GM12875 (cell line): ENCODE data around the gene QSER1.

Experiments used
- H3K4me3 ChIP-seq: one replicate; pipeline ENCODE4 v1.5.1; 2011; ENCODE audit warnings: low read depth, low read length, control low read depth
- TF ChIP-seq, protein P1 (sequence below): IDR thresholded peaks from 2 replicates; pipeline ENCODE4 v1.5.1; 2011; ENCODE audit warnings: low read depth, mild to moderate bottlenecking, control low read depth, inconsistent platforms, low read length, moderate library complexity, borderline replicate concordance; ENCODE audit not compliant: insufficient read depth

Gene QSER1

DNA sequence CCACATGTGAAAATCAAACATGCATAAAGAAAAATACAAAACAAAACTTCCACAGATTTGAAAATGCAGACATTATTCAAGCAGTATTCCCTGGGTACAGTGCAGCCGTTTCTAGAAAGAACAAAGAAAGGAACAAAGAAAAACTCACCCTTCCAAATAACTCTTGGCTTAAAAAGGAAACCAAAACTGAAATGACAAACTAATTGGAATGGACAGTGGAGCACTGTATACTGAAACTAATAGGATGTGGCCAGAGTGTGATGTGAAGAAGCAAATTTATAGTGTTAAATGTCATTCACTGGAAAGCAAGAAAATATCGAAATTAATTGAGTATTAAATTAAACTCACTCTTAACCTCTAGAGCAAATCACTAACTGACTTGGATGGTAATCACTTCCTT lies 55.4 kb downstream of the QSER1 start:
- no peak overlapping the region for H3K4me3 ChIP-seq
- TF ChIP-seq, protein P1, sequence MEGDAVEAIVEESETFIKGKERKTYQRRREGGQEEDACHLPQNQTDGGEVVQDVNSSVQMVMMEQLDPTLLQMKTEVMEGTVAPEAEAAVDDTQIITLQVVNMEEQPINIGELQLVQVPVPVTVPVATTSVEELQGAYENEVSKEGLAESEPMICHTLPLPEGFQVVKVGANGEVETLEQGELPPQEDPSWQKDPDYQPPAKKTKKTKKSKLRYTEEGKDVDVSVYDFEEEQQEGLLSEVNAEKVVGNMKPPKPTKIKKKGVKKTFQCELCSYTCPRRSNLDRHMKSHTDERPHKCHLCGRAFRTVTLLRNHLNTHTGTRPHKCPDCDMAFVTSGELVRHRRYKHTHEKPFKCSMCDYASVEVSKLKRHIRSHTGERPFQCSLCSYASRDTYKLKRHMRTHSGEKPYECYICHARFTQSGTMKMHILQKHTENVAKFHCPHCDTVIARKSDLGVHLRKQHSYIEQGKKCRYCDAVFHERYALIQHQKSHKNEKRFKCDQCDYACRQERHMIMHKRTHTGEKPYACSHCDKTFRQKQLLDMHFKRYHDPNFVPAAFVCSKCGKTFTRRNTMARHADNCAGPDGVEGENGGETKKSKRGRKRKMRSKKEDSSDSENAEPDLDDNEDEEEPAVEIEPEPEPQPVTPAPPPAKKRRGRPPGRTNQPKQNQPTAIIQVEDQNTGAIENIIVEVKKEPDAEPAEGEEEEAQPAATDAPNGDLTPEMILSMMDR: no peak

DNA sequence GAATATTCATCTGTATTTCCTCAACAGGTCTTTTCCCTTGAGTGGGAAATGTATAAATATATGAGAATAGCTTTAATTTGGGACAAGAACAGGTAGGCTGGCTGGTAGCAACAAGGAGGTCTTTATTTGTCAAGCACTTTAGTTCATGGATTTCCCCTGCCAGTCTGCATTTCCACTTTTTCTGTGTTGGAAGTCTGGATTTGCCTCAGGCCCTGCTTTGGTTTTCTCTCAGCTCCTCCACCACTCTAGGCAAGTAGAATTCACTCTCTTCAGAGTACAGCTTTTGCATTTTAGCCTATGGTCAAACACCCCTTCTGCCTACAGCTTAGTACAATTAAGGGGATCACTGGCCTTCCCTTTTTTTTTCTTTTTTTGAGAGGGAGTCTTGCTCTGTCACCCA lies 57.1 kb downstream of the QSER1 start:
- no peak overlapping the region for H3K4me3 ChIP-seq
- TF ChIP-seq, protein P1: no peak

DNA sequence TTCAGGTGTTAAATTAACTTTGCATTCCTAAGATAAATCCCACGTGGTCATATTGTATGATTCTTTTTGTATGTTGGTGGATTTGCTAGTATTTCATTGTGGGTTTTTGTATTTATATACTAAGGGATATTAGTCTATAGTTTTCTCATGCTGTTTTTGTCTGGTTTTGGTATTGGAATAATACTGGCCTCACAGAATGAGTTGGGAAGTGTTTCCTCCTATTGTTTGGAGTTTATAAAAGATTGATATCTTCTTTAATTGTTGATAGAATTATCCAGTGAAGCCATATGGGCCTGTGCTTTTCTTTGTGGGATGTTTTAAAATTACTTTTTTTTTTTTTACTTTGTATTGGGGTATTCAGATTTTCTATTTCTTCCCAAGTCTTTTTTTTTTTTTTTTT lies 59.8 kb downstream of the QSER1 start:
- no peak overlapping the region for H3K4me3 ChIP-seq
- TF ChIP-seq, protein P1: no peak

DNA sequence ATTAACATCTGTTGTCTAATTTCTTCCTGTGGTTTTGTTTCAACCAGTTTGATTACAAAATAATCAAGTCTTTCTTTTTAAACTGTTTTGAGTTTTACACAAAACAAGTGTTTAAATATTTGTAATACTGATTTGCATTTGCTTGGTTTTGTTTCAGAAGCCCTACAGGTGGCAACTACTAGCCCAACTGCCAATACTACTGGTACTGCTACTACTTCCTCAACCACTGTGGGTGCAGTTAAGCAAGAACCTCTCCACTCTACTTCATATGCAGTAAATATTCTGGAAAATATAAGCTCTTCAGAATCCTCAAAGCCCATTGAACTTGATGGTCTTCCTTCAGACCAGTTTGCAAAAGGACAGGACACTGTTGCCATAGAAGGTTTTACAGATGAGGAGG lies 61.1 kb downstream of the QSER1 start:
- TF ChIP-seq, protein P1: no peak
- no peak overlapping the region for H3K4me3 ChIP-seq

DNA sequence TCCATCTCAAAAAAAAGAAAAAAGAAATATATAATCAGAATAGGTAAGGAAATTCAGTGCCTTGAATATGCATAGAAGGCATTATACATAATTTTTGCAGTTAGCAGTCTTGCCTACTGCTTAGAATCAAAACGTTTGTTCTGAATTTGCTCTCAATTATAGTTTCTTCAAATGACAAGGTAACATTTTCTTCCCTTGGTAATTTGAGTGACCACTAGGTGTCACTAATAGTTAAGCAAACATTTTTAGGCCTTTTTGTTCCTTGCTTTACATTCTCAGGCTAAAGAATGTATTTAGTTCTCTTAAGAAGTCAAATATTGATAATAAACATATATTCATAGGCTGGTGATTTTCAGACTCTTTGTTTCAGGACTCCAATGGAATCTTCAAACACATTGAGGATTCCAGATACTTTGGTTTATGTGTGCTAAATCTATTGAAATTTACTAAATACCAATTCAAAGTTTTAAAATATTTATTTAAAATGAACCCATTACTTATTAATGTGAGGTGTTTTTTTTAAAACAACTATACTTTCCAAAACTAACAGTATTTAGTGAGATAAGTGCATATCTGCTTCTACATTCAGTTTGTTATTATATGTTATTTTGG lies 68.0 kb downstream of the QSER1 start:
- H3K4me3 ChIP-seq: no peak overlapping the region
- TF ChIP-seq, protein P1: peak; percentile 34; the same call in 1 of the 2 replicates

DNA sequence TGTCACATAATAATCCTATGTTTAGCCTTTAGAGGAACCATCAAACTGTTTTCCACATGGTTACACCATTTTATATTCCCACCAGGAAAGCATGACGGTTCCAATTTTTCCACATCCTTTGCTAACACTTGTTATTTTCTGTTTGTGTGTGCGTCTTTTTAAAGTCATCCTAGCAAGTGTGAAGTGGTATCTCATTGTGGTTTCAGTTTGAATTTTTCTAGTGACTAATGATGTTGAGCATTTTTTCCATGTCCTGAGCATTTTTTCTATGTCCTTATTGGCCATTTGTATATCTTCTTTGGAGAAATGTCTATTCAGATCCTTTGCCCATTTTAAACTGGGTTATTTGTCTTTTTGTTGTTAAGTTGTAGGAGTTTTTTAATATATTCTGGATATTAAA lies 69.4 kb downstream of the QSER1 start:
- no peak overlapping the region for H3K4me3 ChIP-seq
- TF ChIP-seq, protein P1: no peak

DNA sequence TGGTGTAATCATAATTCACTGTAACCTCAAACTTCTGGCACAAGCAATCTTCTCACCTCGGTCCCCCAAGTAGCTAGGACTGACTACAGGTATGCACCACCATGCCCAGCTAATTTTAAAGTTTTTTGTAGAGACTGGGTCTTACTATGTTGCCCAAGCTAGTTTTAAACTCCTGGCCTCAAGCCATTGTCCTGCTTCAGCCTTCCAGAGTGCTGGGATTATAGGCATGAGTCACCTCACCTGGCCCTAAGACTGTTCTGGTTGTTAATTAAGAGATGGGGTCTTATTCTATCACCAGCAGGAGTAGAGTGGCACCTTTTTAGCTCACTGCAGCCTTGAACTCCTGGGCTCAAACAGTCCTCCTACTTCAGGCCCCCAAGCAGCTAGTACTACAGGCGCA lies 71.1 kb downstream of the QSER1 start:
- TF ChIP-seq, protein P1: no peak
- H3K4me3 ChIP-seq: no peak overlapping the region
